Trophoblast cell (in vitro differentiated cells and primary cell): Measurements from ENCODE around the gene C1QB.
"Not testable (repeated sequence)": the region's sequence is repeated elsewhere in the genome, so short reads cannot be mapped to it uniquely, and the experiment has no call there.

ENCODE experiments used
- DNase-seq, 2 donors: peaks; one replicate each; pipeline ENCODE4 v3.0.0-alpha.2; 2016
- H2AFZ ChIP-seq: 2 replicates; pipeline ENCODE4 v1.6.1; 2013; ENCODE audit warnings: low read length, moderate library complexity, mild to moderate bottlenecking; ENCODE audit not compliant: insufficient read depth, poor library complexity
- H2AK5ac ChIP-seq: 2 replicates; pipeline ENCODE4 v1.6.1; 2013; ENCODE audit warnings: mild to moderate bottlenecking, low read length
- H2BK120ac ChIP-seq: 2 replicates; pipeline ENCODE4 v1.6.1; 2013; ENCODE audit warnings: low read length, mild to moderate bottlenecking, moderate library complexity; ENCODE audit not compliant: insufficient read depth, poor library complexity
- H2BK12ac ChIP-seq: 2 replicates; pipeline ENCODE4 v1.6.1; 2013; ENCODE audit warnings: mild to moderate bottlenecking, low read length, moderate library complexity
- H2BK5ac ChIP-seq: 2 replicates; pipeline ENCODE4 v1.6.1; 2013; ENCODE audit warnings: low read length, low read depth, moderate library complexity, mild to moderate bottlenecking; ENCODE audit not compliant: poor library complexity
- H3K14ac ChIP-seq: 2 replicates; pipeline ENCODE4 v1.6.1; 2013; ENCODE audit warnings: mild to moderate bottlenecking, low read length
- H3K18ac ChIP-seq: 2 replicates; pipeline ENCODE4 v1.6.1; 2013; ENCODE audit warnings: mild to moderate bottlenecking, low read length
- H3K23ac ChIP-seq: 2 replicates; pipeline ENCODE4 v1.6.1; 2013; ENCODE audit warnings: low read length
- H3K27ac ChIP-seq: 2 replicates; pipeline ENCODE4 v1.5.1; 2013; ENCODE audit warnings: low read depth, mild to moderate bottlenecking, inconsistent platforms, low read length, moderate library complexity
- H3K27me3 ChIP-seq: 2 replicates; pipeline ENCODE4 v1.6.1; 2013; ENCODE audit warnings: inconsistent platforms, mild to moderate bottlenecking, low read length, moderate library complexity; ENCODE audit not compliant: insufficient read depth
- H3K36me3 ChIP-seq, 2 experiments: 1 replicate in 1 of 2; 2 replicates in 1 of 2; pipeline ENCODE4 v1.6.1; 2013; ENCODE audit warnings: low read length in 2 of 2, mild to moderate bottlenecking in 2 of 2, moderate library complexity in 1 of 2; ENCODE audit not compliant: insufficient read depth in 2 of 2, control insufficient read depth in 1 of 2
- H3K4ac ChIP-seq: 2 replicates; pipeline ENCODE4 v1.6.1; 2013; ENCODE audit warnings: low read depth, mild to moderate bottlenecking, low read length, moderate library complexity
- H3K4me1 ChIP-seq, 2 experiments: 1 replicate in 1 of 2; 2 replicates in 1 of 2; pipeline ENCODE4 v1.6.1; 2013; ENCODE audit warnings: low read length in 2 of 2, mild to moderate bottlenecking in 2 of 2, moderate library complexity in 1 of 2; ENCODE audit not compliant: insufficient read depth in 2 of 2, control insufficient read depth in 1 of 2
- H3K4me2 ChIP-seq: 2 replicates; pipeline ENCODE4 v1.6.1; 2013; ENCODE audit warnings: inconsistent platforms, mild to moderate bottlenecking, low read length, moderate library complexity
- H3K4me3 ChIP-seq: 2 replicates; pipeline ENCODE4 v1.5.1; 2013; ENCODE audit warnings: mild to moderate bottlenecking, low read depth, low read length, inconsistent platforms
- H3K79me1 ChIP-seq: one replicate; pipeline ENCODE4 v1.6.1; 2013; ENCODE audit warnings: low read length
- H3K79me2 ChIP-seq: 2 replicates; pipeline ENCODE4 v1.6.1; 2013; ENCODE audit warnings: low read length, mild to moderate bottlenecking; ENCODE audit not compliant: control insufficient read depth, insufficient read depth, poor library complexity
- H3K9ac ChIP-seq: 2 replicates; pipeline ENCODE4 v1.6.1; 2013; ENCODE audit warnings: mild to moderate bottlenecking, low read length
- H3K9me3 ChIP-seq: 2 replicates; pipeline ENCODE4 v1.6.1; 2013; ENCODE audit warnings: low read depth, mild to moderate bottlenecking, control low read depth, inconsistent platforms, low read length; ENCODE audit not compliant: insufficient read depth
- H4K12ac ChIP-seq: 2 replicates; pipeline ENCODE4 v1.6.1; 2013; ENCODE audit warnings: low read depth, mild to moderate bottlenecking, low read length, moderate library complexity
- H4K8ac ChIP-seq: 2 replicates; pipeline ENCODE4 v1.6.1; 2013; ENCODE audit warnings: low read depth, mild to moderate bottlenecking, low read length, moderate library complexity
- H4K91ac ChIP-seq: one replicate; pipeline ENCODE4 v1.6.1; 2013; ENCODE audit warnings: low read depth, mild to moderate bottlenecking, low read length, moderate library complexity
- WGBS: extraction: QIAGEN DNeasy Blood & Tissue Kit; methylation state at CpG from one replicate; pipeline ENCODE4 v1.1.7; 2013; ENCODE audit warnings: missing lambda C conversion rate; ENCODE audit not compliant: insufficient read length, insufficient coverage; ENCODE audit errors: extremely low coverage; 5-methylcytosine and 5-hydroxymethylcytosine counted together

Gene C1QB

GRCh38 chr1:22676151-22676550 is 23.1 kb downstream of the C1QB start:
- not testable (repeated sequence) for H2AFZ ChIP-seq, H2AK5ac ChIP-seq, H3K27me3 ChIP-seq, H3K23ac ChIP-seq, H3K9ac ChIP-seq, H3K79me1 ChIP-seq, H3K36me3 ChIP-seq, H3K4ac ChIP-seq, H4K12ac ChIP-seq, H4K8ac ChIP-seq, H2BK120ac ChIP-seq, H3K27ac ChIP-seq, H3K4me2 ChIP-seq, H2BK5ac ChIP-seq, H3K4me1 ChIP-seq, H3K18ac ChIP-seq, H3K14ac ChIP-seq, H3K79me2 ChIP-seq, H3K4me3 ChIP-seq, H4K91ac ChIP-seq, H3K9me3 ChIP-seq, H2BK12ac ChIP-seq
- DNase-seq: peak; percentile 52 to 66
- WGBS: no CpG with 5 or more reads among the region's 15 CpGs

- H3K4ac ChIP-seq: no peak overlapping the region
- no peak overlapping the region for H3K4me3 ChIP-seq
- no peak overlapping the region for H3K9ac ChIP-seq
- no peak overlapping the region for H2BK5ac ChIP-seq
- no peak overlapping the region for H4K12ac ChIP-seq
- no peak overlapping the region for H4K8ac ChIP-seq
- no peak overlapping the region for H4K91ac ChIP-seq
- no peak overlapping the region for H2BK12ac ChIP-seq
- H3K36me3 ChIP-seq: no peaks in the 10 kb centered on the region
- H3K14ac ChIP-seq: no peak overlapping the region
- H3K9me3 ChIP-seq: peaks cover 6% of the 10 kb centered on the region
- H2AFZ ChIP-seq: no peak overlapping the region
- H2BK120ac ChIP-seq: no peak overlapping the region
- H3K4me1 ChIP-seq: no peaks in the 10 kb centered on the region
- no CpG with 5 or more reads among the region's 37 CpGs for WGBS
- H3K18ac ChIP-seq: no peak overlapping the region
- no peak overlapping the region for H3K23ac ChIP-seq
- no peaks in the 10 kb centered on the region for H3K79me2 ChIP-seq
- H3K4me2 ChIP-seq: no peak overlapping the region
- H3K79me1 ChIP-seq: no peaks in the 10 kb centered on the region
- no peak for DNase-seq
- H2AK5ac ChIP-seq: no peak overlapping the region
- H3K27me3 ChIP-seq: no peaks in the 10 kb centered on the region
- no peak overlapping the region for H3K27ac ChIP-seq
These were observed 24.0 kb downstream of the C1QB start for GRCh38 chr1:22676916-22677583.

- Histone ChIP-seq H3K79me2 (no peaks in the 10 kb centered on the region), H3K27ac (no peak overlapping the region), H3K36me3 (no peaks in the 10 kb centered on the region), H2AFZ (no peak overlapping the region), H2BK120ac (no peak overlapping the region), H3K18ac (no peak overlapping the region), H3K4ac (no peak overlapping the region), H3K4me1 (no peaks in the 10 kb centered on the region), H3K9ac (no peak overlapping the region), H3K23ac (no peak overlapping the region), H3K14ac (no peak overlapping the region), H2AK5ac (no peak overlapping the region), H3K9me3 (peaks cover 6% of the 10 kb centered on the region), H4K12ac (no peak overlapping the region), H4K8ac (no peak overlapping the region), H3K79me1 (no peaks in the 10 kb centered on the region), H3K27me3 (no peaks in the 10 kb centered on the region), H4K91ac (no peak overlapping the region), H3K4me3 (peak overlapping the region; percentile 26), H2BK5ac (no peak overlapping the region), H2BK12ac (no peak overlapping the region), H3K4me2 (no peak overlapping the region)
- no CpG with 5 or more reads among the region's 13 CpGs for WGBS
- DNase-seq: no peak
These were observed 25.2 kb downstream of the C1QB start for GRCh38 chr1:22677931-22678896.

GRCh38 chr1:22680726-22681125 is 27.7 kb downstream of the C1QB start:
- H2BK12ac ChIP-seq: no peak overlapping the region
- H3K9ac ChIP-seq: no peak overlapping the region
- WGBS: no CpG with 5 or more reads among the region's 9 CpGs
- H3K36me3 ChIP-seq: no peaks in the 10 kb centered on the region
- no peaks in the 10 kb centered on the region for H3K79me1 ChIP-seq
- H3K4me3 ChIP-seq: no peak overlapping the region
- H3K4ac ChIP-seq: no peak overlapping the region
- no peak overlapping the region for H3K14ac ChIP-seq
- H2AFZ ChIP-seq: no peak overlapping the region
- no peaks in the 10 kb centered on the region for H3K79me2 ChIP-seq
- no peak overlapping the region for H3K4me2 ChIP-seq
- H3K4me1 ChIP-seq: no peaks in the 10 kb centered on the region
- no peak overlapping the region for H4K8ac ChIP-seq
- no peak for DNase-seq
- H3K18ac ChIP-seq: no peak overlapping the region
- no peak overlapping the region for H2AK5ac ChIP-seq
- H3K23ac ChIP-seq: no peak overlapping the region
- H2BK120ac ChIP-seq: no peak overlapping the region
- H2BK5ac ChIP-seq: no peak overlapping the region
- no peak overlapping the region for H4K91ac ChIP-seq
- H3K27me3 ChIP-seq: no peaks in the 10 kb centered on the region
- H4K12ac ChIP-seq: no peak overlapping the region
- peaks cover 6% of the 10 kb centered on the region for H3K9me3 ChIP-seq
- no peak overlapping the region for H3K27ac ChIP-seq
